K562 (cell line): ENCODE data around the gene KLF13. TPM values are rescaled to one million over a fixed set of nuclear protein-coding genes. Genes with fewer than 3 reads are reported as not detected.

ENCODE experiments used
- BMI1 ChIP-seq: fragments of 150-350 bp; IDR thresholded peaks from 2 replicates; pipeline ENCODE4 v1.6.1; 2014; ENCODE audit warnings: low read length
- CREB1 ChIP-seq, 2 experiments: sonication (generic) in 1 of 2; formaldehyde crosslinking in 1 of 2; IDR thresholded peaks; 2 replicates each; pipeline versions ENCODE4 v1.6.1 to v1.8.0; 2012 to 2022; ENCODE audit warnings: inconsistent platforms in 1 of 2, mild to moderate bottlenecking in 1 of 2, missing genetic modification reagents in 1 of 2, moderate library complexity in 1 of 2
- ELF4 ChIP-seq: fragments of 450-650 bp; formaldehyde crosslinking; IDR thresholded peaks from 2 replicates; pipeline ENCODE4 v1.4.0; 2022; ENCODE audit warnings: missing genetic modification characterization
- ESRRA ChIP-seq: fragments of 450-650 bp; IDR thresholded peaks from 2 replicates; pipeline ENCODE4 v1.6.1; 2014; ENCODE audit warnings: low read depth, mild to moderate bottlenecking, moderate library complexity, borderline replicate concordance
- ETV1 ChIP-seq: fragments of 450-650 bp; conservative IDR thresholded peaks from 2 replicates; pipeline ENCODE4 v1.6.1; 2016; ENCODE audit warnings: missing genetic modification characterization, control low read depth, low read depth, missing compliant biosample characterization
- FOXA3 ChIP-seq, 2 experiments: fragments of 450-650 bp in 1 of 2; sonication (generic) in 1 of 2; formaldehyde crosslinking; IDR thresholded peaks in 1 of 2; conservative IDR thresholded peaks in 1 of 2; 2 replicates each; pipeline versions ENCODE4 v1.4.0 to v1.8.0; 2020 to 2022; ENCODE audit warnings: mild to moderate bottlenecking in 2 of 2, missing genetic modification reagents in 1 of 2
- FOXK2 ChIP-seq, 2 experiments: fragments of 450-650 bp; IDR thresholded peaks in 1 of 2; conservative IDR thresholded peaks in 1 of 2; 2 replicates each; pipeline ENCODE4 v1.6.1; 2016; ENCODE audit warnings: low read depth in 2 of 2, mild to moderate bottlenecking in 1 of 2
- HDAC1 ChIP-seq, 2 experiments: fragments of 450-650 bp; IDR thresholded peaks; 2 replicates each; pipeline ENCODE4 v1.6.1; 2016 to 2017; ENCODE audit warnings: inconsistent platforms in 1 of 2, mild to moderate bottlenecking in 1 of 2, moderate library complexity in 1 of 2
- JUND ChIP-seq, 2 experiments: IDR thresholded peaks; 2 replicates in 1 of 2; 3 replicates in 1 of 2; pipeline ENCODE4 v1.6.1; 2011; ENCODE audit warnings: borderline replicate concordance in 2 of 2, low read depth in 2 of 2, low read length in 2 of 2, improper control_type of control experiment in 1 of 2, missing biosample characterization in 1 of 2, missing genetic modification characterization in 1 of 2, missing genetic modification reagents in 1 of 2
- KDM4B ChIP-seq, 2 experiments: fragments of 450-650 bp in 1 of 2; sonication (generic) in 1 of 2; IDR thresholded peaks; 2 replicates each; pipeline ENCODE4 v1.6.1; 2016 to 2017; ENCODE audit warnings: borderline replicate concordance in 2 of 2, antibody characterized with exemption in 1 of 2, low read depth in 1 of 2, mild to moderate bottlenecking in 1 of 2
- MAZ ChIP-seq, 2 experiments: fragments of 450-650 bp in 1 of 2; sonication (generic) in 1 of 2; formaldehyde crosslinking; IDR thresholded peaks in 1 of 2; conservative IDR thresholded peaks in 1 of 2; 2 replicates each; pipeline versions ENCODE4 v1.4.0 to v1.5.0; 2020; ENCODE audit warnings: mild to moderate bottlenecking in 1 of 2, missing genetic modification reagents in 1 of 2
- MBD2 ChIP-seq: sonication (generic); IDR thresholded peaks from 2 replicates; pipeline ENCODE4 v1.6.1; 2016; ENCODE audit warnings: low read depth, borderline replicate concordance
- MECOM ChIP-seq: fragments of 250-450 bp; sonication (Bioruptor Pico); IDR thresholded peaks from 2 replicates; pipeline ENCODE4 v1.8.0; 2022; ENCODE audit warnings: inconsistent platforms
- MYBL2 ChIP-seq, 2 experiments: fragments of 450-650 bp in 1 of 2; sonication (generic) in 1 of 2; formaldehyde crosslinking in 1 of 2; IDR thresholded peaks; 2 replicates each; pipeline versions ENCODE4 v1.6.1 to v1.8.1; 2017 to 2022; ENCODE audit warnings: borderline replicate concordance in 1 of 2, inconsistent platforms in 1 of 2, low read depth in 1 of 2, mild to moderate bottlenecking in 1 of 2, missing genetic modification reagents in 1 of 2, moderate library complexity in 1 of 2
- NR4A1 ChIP-seq, 2 experiments: fragments of 250-450 bp in 1 of 2; fragments of 450-650 bp in 1 of 2; sonication (Bioruptor Pico) in 1 of 2; IDR thresholded peaks; 2 replicates each; pipeline versions ENCODE4 v1.4.0 to v1.6.1; 2016 to 2020; ENCODE audit warnings: mild to moderate bottlenecking in 2 of 2, missing compliant biosample characterization in 1 of 2, missing genetic modification characterization in 1 of 2, moderate library complexity in 1 of 2
- POLR3G ChIP-seq: IDR thresholded peaks from 2 replicates; pipeline ENCODE4 v1.6.1; 2011; ENCODE audit not compliant: insufficient read length, insufficient replicate concordance; ENCODE audit errors: extremely low read depth
- RB1 ChIP-seq: fragments of 450-650 bp; IDR thresholded peaks from 2 replicates; pipeline ENCODE4 v1.6.1; 2017; ENCODE audit warnings: low read depth, mild to moderate bottlenecking
- TAF15 ChIP-seq: fragments of 200-400 bp; formaldehyde crosslinking; IDR thresholded peaks from 2 replicates; pipeline ENCODE4 v1.6.1; 2017; ENCODE audit warnings: mild to moderate bottlenecking, low read depth, low read length, moderate library complexity
- TCF7 ChIP-seq: sonication (generic); IDR thresholded peaks from 2 replicates; pipeline ENCODE4 v1.6.1; 2016; ENCODE audit warnings: antibody characterized with exemption, borderline replicate concordance
- ZBED1 ChIP-seq: IDR thresholded peaks from 2 replicates; pipeline ENCODE4 v1.6.1; 2014
- ZFX ChIP-seq: sonication (generic); formaldehyde crosslinking; IDR thresholded peaks from 2 replicates; pipeline ENCODE4 v1.8.0; 2022; ENCODE audit warnings: mild to moderate bottlenecking, missing genetic modification reagents, moderate library complexity
- polyA plus RNA-seq, 8 experiments: library from polyadenylated mRNA; depleted of rRNA in 4 of 8; stranded (reverse) in 5 of 8; unstranded in 3 of 8; fragments of >200 nt; fragmentation: Nextera tagmentation in 2 of 8; fragmentation: Illumina TruSeq in 1 of 8; extraction: Ambion mirVana in 2 of 8; extraction: Trizol in 1 of 8; gene quantifications; 2 replicates each; pipeline versions ENCODE4 v1.2.1 to v1.2.3, GENCODE V29; 2011 to 2014; ENCODE audit warnings: inconsistent platforms in 1 of 8, missing spikeins in 1 of 8
- total RNA-seq, 7 experiments: library from RNA; depleted of rRNA in 6 of 7; stranded (reverse); fragments of >200 nt in 6 of 7; fragmentation: Illumina TruSeq in 2 of 7; extraction: Trizol in 2 of 7; gene quantifications; 2 replicates each; pipeline versions ENCODE4 v1.2.1 to v1.2.3, GENCODE V29; 2011 to 2021; ENCODE audit warnings: low replicate concordance in 1 of 7
- TF ChIP-seq, protein P1 (sequence below): fragments of 250-450 bp; sonication (Bioruptor Pico); IDR thresholded peaks from 2 replicates; pipeline ENCODE4 v1.5.0; 2021
- TF ChIP-seq, protein P2 (sequence below): fragments of 250-450 bp; sonication (Bioruptor Pico); IDR thresholded peaks from 2 replicates; pipeline ENCODE4 v1.8.0; 2022; ENCODE audit warnings: inconsistent platforms, mild to moderate bottlenecking, moderate library complexity, borderline replicate concordance

The KLF13 gene
- total and polyA plus RNA-seq, 9 of the 15 experiments (the other 6 are each of a cell fraction or from before 2014, with no cell fraction given) = 1.8 to 10.5 (median 4.8) TPM

DNA sequence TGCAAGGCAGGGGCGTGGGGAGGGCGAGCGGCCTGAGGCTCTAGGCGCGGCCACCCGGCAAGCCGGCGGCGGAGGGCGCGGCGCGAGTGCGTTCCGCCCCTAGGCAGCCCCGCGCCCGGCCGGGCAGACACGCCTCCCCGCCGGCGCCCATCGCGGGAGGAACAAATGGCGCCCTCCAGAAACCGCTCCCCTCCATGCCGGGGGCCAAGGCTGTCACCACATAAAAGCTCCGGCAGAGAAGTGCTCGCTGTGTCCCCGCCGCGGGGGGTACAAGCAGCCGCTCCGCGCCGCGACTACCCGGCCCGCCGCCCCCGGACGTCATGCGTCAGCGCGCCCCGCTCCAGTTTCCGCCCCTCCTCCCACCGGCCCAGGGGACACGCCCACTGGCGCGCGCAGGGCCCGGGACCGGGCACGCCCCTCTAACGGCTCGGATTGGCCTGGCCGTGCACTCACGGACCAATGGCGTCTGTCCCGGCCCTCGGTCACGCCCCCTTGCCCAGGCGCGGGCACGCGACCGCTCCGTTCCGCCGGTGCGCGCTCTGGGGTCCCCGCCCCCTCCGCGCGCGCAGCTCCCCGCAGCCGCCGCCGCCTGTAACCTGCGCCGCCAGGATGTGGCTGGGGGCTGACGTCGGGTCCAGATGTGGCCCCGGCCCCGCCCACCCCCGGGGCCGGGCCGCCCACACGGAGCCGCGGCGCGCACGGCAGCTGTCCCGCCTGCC, at the start of gene KLF13 (continued):
- TF ChIP-seq JUND (IDR thresholded peaks at IDR 0.05; ENCODE audit: borderline replicate concordance, low read depth, low read length) (0 out of 2 replicates have a peak, but pooled peaks have one; percentile 41), JUND (tag; IDR thresholded peaks at IDR 0.05; ENCODE audit: borderline replicate concordance, low read depth, low read length) (no peak), FOXA3 (CRISPR knock-in tag; conservative IDR thresholded peaks at IDR 0.05 in 1 of 2, IDR thresholded peaks at IDR 0.05 in 1 of 2) (no peak), MECOM (CRISPR knock-in tag) (no peak), ELF4 (CRISPR knock-in tag) (no peak), TCF7 (0 out of 2 replicates have a peak, but pooled peaks have one; percentile 44), ESRRA (no peak), POLR3G (no peak), KDM4B (IDR thresholded peaks at IDR 0.05; ENCODE audit: borderline replicate concordance in 2 of 2, low read depth in 1 of 2) (0 out of 4 replicates have a peak, but pooled peaks of 1 of the 2 experiments have one; percentile 3), MBD2 (peak; percentile 29; the same call in 1 of the 2 replicates), ZFX (CRISPR knock-in tag) (0 out of 2 replicates have a peak, but pooled peaks have one; percentile 15), MYBL2 (IDR thresholded peaks at IDR 0.05; ENCODE audit: low read depth) (no peak), MYBL2 (CRISPR knock-in tag; IDR thresholded peaks at IDR 0.05; ENCODE audit: borderline replicate concordance) (no peak), MAZ (CRISPR knock-in tag; conservative IDR thresholded peaks at IDR 0.05 in 1 of 2, IDR thresholded peaks at IDR 0.05 in 1 of 2) (peak; percentile 75 to 76; a peak in 3 of 4 replicates), BMI1 (no peak), FOXK2 (conservative IDR thresholded peaks at IDR 0.05 in 1 of 2, IDR thresholded peaks at IDR 0.05 in 1 of 2; ENCODE audit: low read depth in 2 of 2) (no peak), RB1 (peak; percentile 63), NR4A1 (CRISPR knock-in tag; IDR thresholded peaks at IDR 0.05) (no peak), NR4A1 (tag; IDR thresholded peaks at IDR 0.05) (no peak), ZBED1 (no peak), ETV1 (tag) (no peak), CREB1 (IDR thresholded peaks at IDR 0.05) (peak; percentile 74), CREB1 (CRISPR knock-in tag; IDR thresholded peaks at IDR 0.05) (peak; percentile 83), HDAC1 (IDR thresholded peaks at IDR 0.05) (peak in 1 of 2 experiments; percentile 24; a peak in 1 of 4 replicates), TAF15 (no peak)
- TF ChIP-seq, protein P1, sequence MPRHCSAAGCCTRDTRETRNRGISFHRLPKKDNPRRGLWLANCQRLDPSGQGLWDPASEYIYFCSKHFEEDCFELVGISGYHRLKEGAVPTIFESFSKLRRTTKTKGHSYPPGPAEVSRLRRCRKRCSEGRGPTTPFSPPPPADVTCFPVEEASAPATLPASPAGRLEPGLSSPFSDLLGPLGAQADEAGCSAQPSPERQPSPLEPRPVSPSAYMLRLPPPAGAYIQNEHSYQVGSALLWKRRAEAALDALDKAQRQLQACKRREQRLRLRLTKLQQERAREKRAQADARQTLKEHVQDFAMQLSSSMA = 0 out of 2 replicates have a peak, but pooled peaks have one; percentile 69
- TF ChIP-seq, protein P2, sequence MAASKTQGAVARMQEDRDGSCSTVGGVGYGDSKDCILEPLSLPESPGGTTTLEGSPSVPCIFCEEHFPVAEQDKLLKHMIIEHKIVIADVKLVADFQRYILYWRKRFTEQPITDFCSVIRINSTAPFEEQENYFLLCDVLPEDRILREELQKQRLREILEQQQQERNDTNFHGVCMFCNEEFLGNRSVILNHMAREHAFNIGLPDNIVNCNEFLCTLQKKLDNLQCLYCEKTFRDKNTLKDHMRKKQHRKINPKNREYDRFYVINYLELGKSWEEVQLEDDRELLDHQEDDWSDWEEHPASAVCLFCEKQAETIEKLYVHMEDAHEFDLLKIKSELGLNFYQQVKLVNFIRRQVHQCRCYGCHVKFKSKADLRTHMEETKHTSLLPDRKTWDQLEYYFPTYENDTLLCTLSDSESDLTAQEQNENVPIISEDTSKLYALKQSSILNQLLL = no peak
